ENCODE data around the gene DNTT. TPM values are rescaled to one million over a fixed set of nuclear protein-coding genes. Genes with fewer than 3 reads are reported as not detected.
A peak's percentile ranks its signal among the peaks of the same experiment; 100 is the strongest.

The DNTT gene
- total RNA-seq (not detected), polyA plus RNA-seq (not detected)
- long read RNA-seq, donor 1, result 0 reads
- long read RNA-seq, donor 2, result 0 reads
- long read RNA-seq, donor 3, result 0 reads
- long read RNA-seq, donor 4, result 0 reads
- long read RNA-seq, donor 5, result 0 reads

DNA sequence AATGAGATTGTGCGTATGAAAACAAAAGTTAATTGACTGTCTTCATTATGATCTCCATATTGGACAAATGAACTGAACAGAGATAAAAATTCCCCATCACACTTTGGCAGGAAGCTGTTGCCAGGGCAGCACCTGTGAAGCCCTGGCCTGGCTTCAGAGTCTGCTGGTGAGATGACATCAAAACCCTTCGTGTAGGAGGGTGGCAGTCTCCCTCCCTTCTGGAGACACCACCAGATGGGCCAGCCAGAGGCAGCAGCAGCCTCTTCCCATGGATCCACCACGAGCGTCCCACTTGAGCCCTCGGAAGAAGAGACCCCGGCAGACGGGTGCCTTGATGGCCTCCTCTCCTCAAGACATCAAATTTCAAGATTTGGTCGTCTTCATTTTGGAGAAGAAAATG is at the start of gene DNTT:
Gene DNTT (plus strand): TSS at position 205 of the 400 bp plus-strand sequence. CDS start 64 bp downstream, at position 269.
- WGBS, 2 donors, result 82 to 89% methylated on average over 8 of the region's 8 CpGs
- no peak within 1 kb of the TSS for H3K4me3 ChIP-seq
- no peak within 1 kb of the TSS for H3K27ac ChIP-seq (ENCODE audit: low read depth in 1 of 2, low read length in 1 of 2)
- DNase-seq (no peak), ATAC-seq (ENCODE audit: insufficient read depth, low FRiP score) (no peak)
- H3K9me3 ChIP-seq (ENCODE audit: control insufficient read depth in 4 of 4, insufficient read depth in 3 of 4, low read length in 3 of 4), result no peaks in the 10 kb centered on the region
- peaks cover 2 to 6% (median 5%) of the 10 kb centered on the region in 5 donors for H3K4me1 ChIP-seq (ENCODE audit: control insufficient read depth in 5 of 5, insufficient read depth in 5 of 5, low read length in 5 of 5)
- no peaks in the 10 kb centered on the region for H3K27me3 ChIP-seq (ENCODE audit: control insufficient read depth in 3 of 3, insufficient read depth in 3 of 3, low read length in 2 of 3)
- H3K9ac ChIP-seq (ENCODE audit: insufficient read depth in 1 of 2, low read length in 2 of 2), result no peak within 1 kb of the TSS
- H3K36me3 ChIP-seq (ENCODE audit: control insufficient read depth in 4 of 4, insufficient read depth in 4 of 4, low read length in 4 of 4), result no peaks in the 10 kb centered on the region
- TF ChIP-seq, protein P1, sequence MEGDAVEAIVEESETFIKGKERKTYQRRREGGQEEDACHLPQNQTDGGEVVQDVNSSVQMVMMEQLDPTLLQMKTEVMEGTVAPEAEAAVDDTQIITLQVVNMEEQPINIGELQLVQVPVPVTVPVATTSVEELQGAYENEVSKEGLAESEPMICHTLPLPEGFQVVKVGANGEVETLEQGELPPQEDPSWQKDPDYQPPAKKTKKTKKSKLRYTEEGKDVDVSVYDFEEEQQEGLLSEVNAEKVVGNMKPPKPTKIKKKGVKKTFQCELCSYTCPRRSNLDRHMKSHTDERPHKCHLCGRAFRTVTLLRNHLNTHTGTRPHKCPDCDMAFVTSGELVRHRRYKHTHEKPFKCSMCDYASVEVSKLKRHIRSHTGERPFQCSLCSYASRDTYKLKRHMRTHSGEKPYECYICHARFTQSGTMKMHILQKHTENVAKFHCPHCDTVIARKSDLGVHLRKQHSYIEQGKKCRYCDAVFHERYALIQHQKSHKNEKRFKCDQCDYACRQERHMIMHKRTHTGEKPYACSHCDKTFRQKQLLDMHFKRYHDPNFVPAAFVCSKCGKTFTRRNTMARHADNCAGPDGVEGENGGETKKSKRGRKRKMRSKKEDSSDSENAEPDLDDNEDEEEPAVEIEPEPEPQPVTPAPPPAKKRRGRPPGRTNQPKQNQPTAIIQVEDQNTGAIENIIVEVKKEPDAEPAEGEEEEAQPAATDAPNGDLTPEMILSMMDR (IDR thresholded peaks at IDR 0.05; ENCODE audit: control extremely low read depth, extremely low read depth), result no peak

DNA sequence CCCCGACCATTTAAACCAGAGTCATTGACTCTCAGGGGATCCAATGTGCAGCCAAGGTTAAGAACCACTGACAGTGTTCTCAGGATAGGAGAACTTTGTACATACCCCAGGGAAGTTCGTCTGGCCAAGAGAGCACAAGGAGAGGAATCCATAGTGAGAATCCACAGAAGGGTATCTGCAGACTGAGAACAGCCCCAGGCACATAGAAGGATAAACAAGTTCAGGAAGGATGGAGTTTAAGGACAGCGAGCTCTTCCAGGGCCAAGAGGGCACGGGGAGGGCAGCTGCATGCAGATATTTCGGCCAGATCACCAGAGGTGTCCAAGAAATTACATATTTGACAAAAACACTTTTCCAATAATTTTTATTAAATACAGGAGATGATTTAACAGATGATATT is 49.3 kb upstream of the DNTT start:
- Histone ChIP-seq H3K9ac (ENCODE audit: insufficient read depth in 1 of 2, low read length in 2 of 2) (no peak overlapping the region), H3K4me3 (no peak overlapping the region), H3K27ac (ENCODE audit: low read depth in 1 of 2, low read length in 1 of 2) (no peak overlapping the region), H3K27me3 (ENCODE audit: control insufficient read depth in 3 of 3, insufficient read depth in 3 of 3, low read length in 2 of 3) (no peaks in the 10 kb centered on the region), H3K9me3 (ENCODE audit: control insufficient read depth in 4 of 4, insufficient read depth in 3 of 4, low read length in 3 of 4) (no peaks in the 10 kb centered on the region), H3K36me3 (ENCODE audit: control insufficient read depth in 4 of 4, insufficient read depth in 4 of 4, low read length in 4 of 4) (no peaks in the 10 kb centered on the region), H3K4me1 (ENCODE audit: control insufficient read depth in 5 of 5, insufficient read depth in 5 of 5, low read length in 5 of 5) (peaks cover 0 to 7% (median under 1%) of the 10 kb centered on the region in 5 donors)
- no peak for ATAC-seq (ENCODE audit: insufficient read depth, low FRiP score)
- WGBS, 2 donors, result 80 to 87% methylated on average over 5 of the region's 5 CpGs
- DNase-seq, result no peak
- TF ChIP-seq, protein P1 (IDR thresholded peaks at IDR 0.05; ENCODE audit: control extremely low read depth, extremely low read depth), result no peak

DNA sequence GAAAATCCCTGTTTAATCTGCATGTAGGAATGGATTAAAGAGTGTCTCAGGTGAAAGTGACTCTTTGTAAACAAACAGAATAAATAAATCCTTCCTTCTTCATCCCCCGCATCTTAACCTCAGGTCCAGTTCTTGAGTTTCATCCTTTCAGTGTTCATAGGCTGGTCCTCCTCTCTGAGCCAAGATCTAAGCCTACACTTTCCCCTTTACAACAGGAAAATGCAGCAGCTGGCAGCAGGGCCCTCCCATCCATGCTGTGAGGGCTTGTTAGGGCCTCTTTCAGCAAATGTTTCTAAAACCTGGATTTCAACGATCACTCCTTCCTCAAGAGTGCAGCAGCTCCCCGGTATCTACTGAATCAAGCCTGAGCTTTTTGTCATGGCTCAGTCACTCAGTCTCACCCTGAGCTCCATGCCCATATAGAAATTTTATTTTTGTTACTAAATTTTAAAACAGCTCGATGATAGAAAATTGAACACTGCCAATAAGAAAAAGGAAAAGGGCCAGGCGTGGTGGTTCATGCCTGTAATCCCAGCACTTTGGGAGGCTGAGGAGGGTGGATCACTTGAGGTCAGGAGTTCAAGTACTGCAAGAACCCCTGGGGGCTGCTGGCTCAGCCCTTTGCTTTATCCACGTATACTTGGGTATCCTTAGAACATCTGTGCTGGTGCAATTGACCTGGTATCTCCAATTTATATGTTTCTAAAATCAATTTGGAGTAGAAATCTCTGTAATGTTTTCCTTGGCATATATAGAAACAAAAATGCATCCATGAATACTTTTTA is 48.5 kb upstream of the DNTT start:
- peak in 1 of 3 donors; percentile 15 for DNase-seq
- no peaks in the 10 kb centered on the region for H3K9me3 ChIP-seq (ENCODE audit: control insufficient read depth in 4 of 4, insufficient read depth in 3 of 4, low read length in 3 of 4)
- ATAC-seq (ENCODE audit: insufficient read depth, low FRiP score), result no peak
- no peaks in the 10 kb centered on the region for H3K27me3 ChIP-seq (ENCODE audit: control insufficient read depth in 3 of 3, insufficient read depth in 3 of 3, low read length in 2 of 3)
- H3K4me3 ChIP-seq, result no peak overlapping the region
- H3K27ac ChIP-seq (ENCODE audit: low read depth in 1 of 2, low read length in 1 of 2), result no peak overlapping the region
- peaks cover 0 to 7% (median 6%) of the 10 kb centered on the region in 5 donors for H3K4me1 ChIP-seq (ENCODE audit: control insufficient read depth in 5 of 5, insufficient read depth in 5 of 5, low read length in 5 of 5)
- H3K9ac ChIP-seq (ENCODE audit: insufficient read depth in 1 of 2, low read length in 2 of 2), result no peak overlapping the region
- TF ChIP-seq, protein P1 (IDR thresholded peaks at IDR 0.05; ENCODE audit: control extremely low read depth, extremely low read depth), result no peak
- H3K36me3 ChIP-seq (ENCODE audit: control insufficient read depth in 4 of 4, insufficient read depth in 4 of 4, low read length in 4 of 4), result no peaks in the 10 kb centered on the region
- WGBS, 2 donors, result 72 to 77% methylated on average over 6 of the region's 6 CpGs
